ENCODE data around the gene CEBPB. TPM values are rescaled to one million over a fixed set of nuclear protein-coding genes. Genes with fewer than 3 reads are reported as not detected.

The CEBPB gene
- total RNA-seq, 1 donor from 2014 or later: 11.3 TPM

DNA sequence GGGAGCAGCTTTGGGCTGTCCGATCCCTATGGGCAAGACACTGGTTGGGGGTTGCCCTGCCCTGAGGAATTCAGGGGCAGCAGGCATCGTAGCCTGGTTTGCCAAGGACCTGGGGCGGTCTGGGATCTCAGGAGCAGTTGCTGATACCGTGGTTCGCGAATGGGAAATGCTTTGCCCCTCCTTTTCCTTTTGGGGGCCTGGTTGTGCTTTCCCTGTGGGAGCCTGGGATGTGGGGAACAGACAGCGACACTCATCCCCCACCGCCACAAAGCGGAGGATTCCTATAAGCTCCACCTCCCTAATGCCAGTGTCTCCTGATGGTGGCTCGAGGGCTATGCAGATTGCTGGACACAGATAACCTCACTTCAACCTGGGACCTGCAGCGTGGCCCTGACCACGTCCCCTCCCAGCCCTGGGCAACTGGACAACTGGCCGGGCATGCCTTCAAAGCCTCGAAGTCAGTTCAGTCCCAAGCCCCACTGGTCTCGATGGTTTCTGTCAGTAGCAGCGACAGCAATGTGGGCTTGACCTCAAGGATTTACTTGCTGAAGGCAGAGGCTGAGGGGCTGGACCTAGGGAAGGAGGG is 3.3 kb downstream of the CEBPB start:
- H3K4me1 Mint-ChIP-seq (ENCODE audit: low read depth, unreplicated experiment): peaks cover 9% of the 10 kb centered on the region
- TF ChIP-seq, protein P1, sequence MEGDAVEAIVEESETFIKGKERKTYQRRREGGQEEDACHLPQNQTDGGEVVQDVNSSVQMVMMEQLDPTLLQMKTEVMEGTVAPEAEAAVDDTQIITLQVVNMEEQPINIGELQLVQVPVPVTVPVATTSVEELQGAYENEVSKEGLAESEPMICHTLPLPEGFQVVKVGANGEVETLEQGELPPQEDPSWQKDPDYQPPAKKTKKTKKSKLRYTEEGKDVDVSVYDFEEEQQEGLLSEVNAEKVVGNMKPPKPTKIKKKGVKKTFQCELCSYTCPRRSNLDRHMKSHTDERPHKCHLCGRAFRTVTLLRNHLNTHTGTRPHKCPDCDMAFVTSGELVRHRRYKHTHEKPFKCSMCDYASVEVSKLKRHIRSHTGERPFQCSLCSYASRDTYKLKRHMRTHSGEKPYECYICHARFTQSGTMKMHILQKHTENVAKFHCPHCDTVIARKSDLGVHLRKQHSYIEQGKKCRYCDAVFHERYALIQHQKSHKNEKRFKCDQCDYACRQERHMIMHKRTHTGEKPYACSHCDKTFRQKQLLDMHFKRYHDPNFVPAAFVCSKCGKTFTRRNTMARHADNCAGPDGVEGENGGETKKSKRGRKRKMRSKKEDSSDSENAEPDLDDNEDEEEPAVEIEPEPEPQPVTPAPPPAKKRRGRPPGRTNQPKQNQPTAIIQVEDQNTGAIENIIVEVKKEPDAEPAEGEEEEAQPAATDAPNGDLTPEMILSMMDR (IDR thresholded peaks at IDR 0.05; ENCODE audit: partially characterized antibody, unreplicated experiment): no peak
- H3K36me3 Mint-ChIP-seq (ENCODE audit: unreplicated experiment): no peaks in the 10 kb centered on the region
- DNase-seq: no peak
- H3K27me3 Mint-ChIP-seq (ENCODE audit: unreplicated experiment): peaks cover 5% of the 10 kb centered on the region
- H3K27ac Mint-ChIP-seq (ENCODE audit: unreplicated experiment): no peak overlapping the region
- peak overlapping the region; percentile 88 for H3K4me3 Mint-ChIP-seq (ENCODE audit: unreplicated experiment)
- H3K9me3 Mint-ChIP-seq (ENCODE audit: unreplicated experiment): peaks cover 8% of the 10 kb centered on the region

DNA sequence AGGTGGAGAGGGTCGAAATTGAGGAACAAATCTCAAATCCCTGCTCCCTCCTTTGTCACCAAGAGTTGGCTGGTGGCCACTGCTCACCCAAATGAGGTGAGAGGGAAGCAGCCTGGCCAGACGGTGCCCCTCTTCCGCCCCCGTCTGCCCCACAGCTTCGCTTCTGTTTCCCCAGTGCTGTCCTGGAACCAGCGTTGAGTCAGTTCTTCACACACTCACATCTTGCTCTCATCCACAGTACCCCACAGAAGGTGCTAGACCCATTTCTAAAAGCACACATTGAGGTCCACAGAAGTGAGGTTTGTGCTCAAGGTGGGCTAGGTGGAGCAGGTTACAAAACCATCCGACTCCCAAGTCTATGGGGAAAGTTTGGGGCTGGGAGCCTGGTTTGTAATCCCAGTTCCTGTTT is 3.8 kb downstream of the CEBPB start:
- peaks cover 5% of the 10 kb centered on the region for H3K27me3 Mint-ChIP-seq (ENCODE audit: unreplicated experiment)
- no peak for DNase-seq
- H3K9me3 Mint-ChIP-seq (ENCODE audit: unreplicated experiment): peaks cover 9% of the 10 kb centered on the region
- TF ChIP-seq, protein P1 (IDR thresholded peaks at IDR 0.05; ENCODE audit: partially characterized antibody, unreplicated experiment): no peak
- H3K4me3 Mint-ChIP-seq (ENCODE audit: unreplicated experiment): no peak overlapping the region
- H3K27ac Mint-ChIP-seq (ENCODE audit: unreplicated experiment): no peak overlapping the region
- H3K36me3 Mint-ChIP-seq (ENCODE audit: unreplicated experiment): no peaks in the 10 kb centered on the region
- H3K4me1 Mint-ChIP-seq (ENCODE audit: low read depth, unreplicated experiment): peaks cover 9% of the 10 kb centered on the region

DNA sequence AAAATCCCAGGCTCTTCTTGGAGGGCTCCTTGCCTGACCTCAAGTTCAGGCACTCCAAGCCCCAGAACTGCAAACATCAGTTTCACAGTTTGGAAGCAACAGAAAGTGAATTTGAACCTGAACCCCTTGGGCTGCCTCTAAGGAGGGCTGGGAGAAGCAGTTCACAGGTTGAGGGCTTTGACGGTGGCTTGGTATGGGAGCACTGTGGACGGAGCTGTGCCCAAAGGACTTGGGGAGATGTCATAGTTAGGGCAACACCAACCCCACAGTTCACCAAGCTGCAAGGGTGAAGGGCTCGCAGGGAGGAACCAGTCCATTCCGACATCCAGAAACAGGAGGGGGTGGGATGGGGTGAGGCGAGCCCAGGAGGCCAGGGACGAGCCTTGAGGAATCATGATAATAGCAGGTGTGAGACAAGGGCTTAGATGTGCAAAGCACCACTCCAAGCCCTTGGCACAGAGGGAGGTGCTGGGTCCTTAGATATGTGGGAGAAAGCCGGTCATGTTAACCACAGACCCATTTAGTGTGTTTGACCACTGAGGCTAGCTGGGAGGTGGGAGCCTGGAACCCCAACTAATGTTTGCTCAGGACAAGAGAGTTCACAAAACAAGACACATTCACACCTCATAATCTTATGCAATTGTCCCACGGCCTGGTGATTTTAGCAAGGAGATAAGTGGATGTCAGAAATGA is 4.3 kb downstream of the CEBPB start:
- H3K27me3 Mint-ChIP-seq (ENCODE audit: unreplicated experiment): peaks cover 5% of the 10 kb centered on the region
- H3K36me3 Mint-ChIP-seq (ENCODE audit: unreplicated experiment): no peaks in the 10 kb centered on the region
- H3K4me1 Mint-ChIP-seq (ENCODE audit: low read depth, unreplicated experiment): peaks cover 9% of the 10 kb centered on the region
- DNase-seq: no peak
- H3K27ac Mint-ChIP-seq (ENCODE audit: unreplicated experiment): no peak overlapping the region
- no peak overlapping the region for H3K4me3 Mint-ChIP-seq (ENCODE audit: unreplicated experiment)
- H3K9me3 Mint-ChIP-seq (ENCODE audit: unreplicated experiment): peaks cover 13% of the 10 kb centered on the region
- TF ChIP-seq, protein P1 (IDR thresholded peaks at IDR 0.05; ENCODE audit: partially characterized antibody, unreplicated experiment): no peak

DNA sequence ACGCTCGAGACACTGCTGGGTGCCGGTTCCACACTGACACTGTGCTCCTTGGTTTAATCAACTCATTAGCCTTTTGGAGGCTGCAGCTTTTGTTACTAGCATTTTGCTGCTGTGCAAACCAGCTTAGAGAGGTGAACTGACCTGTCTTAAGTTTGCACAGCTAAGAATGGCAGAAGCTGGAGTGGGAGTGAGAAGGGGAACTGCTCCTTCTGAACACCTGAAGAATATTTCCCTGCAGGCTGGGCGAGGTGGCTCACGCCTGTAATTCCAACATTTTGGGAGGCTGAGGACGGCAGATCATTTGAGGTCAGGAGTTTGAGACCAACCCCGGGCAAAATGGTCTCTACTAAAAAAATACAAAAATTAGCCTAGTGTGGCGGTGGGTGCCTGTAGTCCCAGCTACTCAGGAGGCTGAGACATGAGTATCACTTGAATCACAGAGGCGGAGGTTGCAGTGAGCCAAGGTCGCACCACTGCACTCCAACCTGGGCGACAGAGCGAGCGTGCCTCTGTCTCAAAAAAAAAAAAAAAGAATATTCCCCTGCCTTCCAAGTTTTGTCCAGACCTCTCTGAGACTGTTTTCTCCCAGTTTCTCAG is 5.0 kb downstream of the CEBPB start:
- Mint-ChIP-seq H3K36me3 (ENCODE audit: unreplicated experiment) (no peaks in the 10 kb centered on the region), H3K27me3 (ENCODE audit: unreplicated experiment) (peaks cover 5% of the 10 kb centered on the region), H3K4me1 (ENCODE audit: low read depth, unreplicated experiment) (peaks cover 9% of the 10 kb centered on the region), H3K4me3 (ENCODE audit: unreplicated experiment) (no peak overlapping the region), H3K9me3 (ENCODE audit: unreplicated experiment) (peaks cover 13% of the 10 kb centered on the region), H3K27ac (ENCODE audit: unreplicated experiment) (no peak overlapping the region)
- DNase-seq: no peak
- TF ChIP-seq, protein P1 (IDR thresholded peaks at IDR 0.05; ENCODE audit: partially characterized antibody, unreplicated experiment): no peak

DNA sequence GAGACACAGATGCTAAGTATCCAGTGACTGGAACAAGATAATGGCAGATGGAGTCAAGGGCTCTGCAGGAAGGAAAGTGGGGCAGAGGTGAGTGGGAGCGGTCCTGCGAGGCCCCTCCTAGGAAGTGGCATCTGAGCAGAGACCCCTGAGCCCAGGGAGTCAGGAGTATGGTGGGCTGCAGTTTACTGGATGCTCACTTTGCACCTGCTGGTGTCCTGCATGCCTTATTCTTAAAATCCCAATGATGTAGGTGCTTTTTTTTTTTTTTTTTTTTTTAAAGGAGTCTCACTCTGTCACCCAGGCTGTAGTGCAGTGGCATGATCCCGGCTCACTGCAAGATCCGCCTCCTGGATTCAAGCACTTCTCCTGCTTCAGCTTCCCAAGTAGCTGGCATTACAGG is 5.6 kb downstream of the CEBPB start:
- H3K4me3 Mint-ChIP-seq (ENCODE audit: unreplicated experiment): no peak overlapping the region
- peaks cover 9% of the 10 kb centered on the region for H3K4me1 Mint-ChIP-seq (ENCODE audit: low read depth, unreplicated experiment)
- no peak for DNase-seq
- TF ChIP-seq, protein P1 (IDR thresholded peaks at IDR 0.05; ENCODE audit: partially characterized antibody, unreplicated experiment): no peak
- peaks cover 5% of the 10 kb centered on the region for H3K27me3 Mint-ChIP-seq (ENCODE audit: unreplicated experiment)
- no peak overlapping the region for H3K27ac Mint-ChIP-seq (ENCODE audit: unreplicated experiment)
- peaks cover 13% of the 10 kb centered on the region for H3K9me3 Mint-ChIP-seq (ENCODE audit: unreplicated experiment)
- H3K36me3 Mint-ChIP-seq (ENCODE audit: unreplicated experiment): no peaks in the 10 kb centered on the region
